Transverse colon (tissue), 4 donors: ENCODE data around the gene CADPS.

Source experiments
- CTCF ChIP-seq, 5 experiments: fragments of 200-600 bp in 3 of 5; fragments of 450-650 bp in 2 of 5; sonication (generic) in 3 of 5; IDR thresholded peaks; 1 replicate in 2 of 5; 2 replicates in 3 of 5; pipeline ENCODE4 v1.5.1; 2016 to 2017; ENCODE audit warnings: antibody characterized with exemption in 5 of 5, inconsistent platforms in 3 of 5, mild to moderate bottlenecking in 2 of 5, moderate library complexity in 1 of 5
- POLR2A ChIP-seq: fragments of 450-650 bp; IDR thresholded peaks from one replicate; pipeline ENCODE4 v1.6.1; 2016; ENCODE audit warnings: antibody characterized with exemption, mild to moderate bottlenecking, moderate library complexity
- POLR2AphosphoS5 ChIP-seq, 3 donors: sonication (generic); formaldehyde crosslinking; IDR thresholded peaks; one replicate each; pipeline ENCODE4 v1.6.1; 2016; ENCODE audit warnings: antibody characterized with exemption in 3 of 3

GRCh38 chr3:62439176-62439813, 435.9 kb downstream of the CADPS start:
- TF ChIP-seq CTCF (IDR thresholded peaks at IDR 0.05) (no peak), POLR2A (no peak), POLR2AphosphoS5 (IDR thresholded peaks at IDR 0.05) (no peak)
